NCI-H1048 (cell line): ENCODE data around the gene SOX9.

Experiments
- DNase-seq: peaks from one replicate; lab custom pipeline; 2025; lab: John Stamatoyannopoulos, UW

Gene SOX9

GRCh38 chr17:72120642-72121163, at the start of gene SOX9:
Gene SOX9 (plus strand): TSS chr17:72121020. CDS start chr17:72121392, 372 bp downstream.
- DNase-seq = peak; percentile 94

DNA sequence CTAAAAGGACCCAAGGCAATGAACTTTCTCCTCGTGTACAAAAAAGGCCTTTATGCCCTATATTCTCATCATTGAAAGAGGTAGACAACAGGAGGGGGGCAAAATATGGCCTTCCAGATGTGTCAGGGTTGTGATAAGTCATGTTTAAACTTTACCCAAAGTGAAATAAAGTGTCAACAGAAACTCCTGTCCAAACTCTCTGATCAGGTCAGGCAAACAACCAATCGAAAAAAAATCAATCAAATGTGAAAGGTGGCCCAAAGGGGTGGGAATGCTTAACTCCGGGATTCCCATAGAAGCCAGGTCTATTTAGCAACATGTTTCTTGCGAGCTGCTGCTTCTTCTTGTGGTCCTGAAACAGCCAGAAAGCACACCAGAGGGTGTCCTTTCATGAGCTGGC, 49.5 kb upstream of the SOX9 start:
- no peak for DNase-seq

- no peak for DNase-seq
Observed at GRCh38 chr17:72075995-72076677, 44.7 kb upstream of the SOX9 start.

- no peak for DNase-seq
Observed at GRCh38 chr17:72076678-72077030, 44.2 kb upstream of the SOX9 start.

GRCh38 chr17:72077326-72077960, 43.4 kb upstream of the SOX9 start:
- no peak for DNase-seq

- no peak for DNase-seq
Observed at GRCh38 chr17:72079700-72080099, 41.1 kb upstream of the SOX9 start.

DNA sequence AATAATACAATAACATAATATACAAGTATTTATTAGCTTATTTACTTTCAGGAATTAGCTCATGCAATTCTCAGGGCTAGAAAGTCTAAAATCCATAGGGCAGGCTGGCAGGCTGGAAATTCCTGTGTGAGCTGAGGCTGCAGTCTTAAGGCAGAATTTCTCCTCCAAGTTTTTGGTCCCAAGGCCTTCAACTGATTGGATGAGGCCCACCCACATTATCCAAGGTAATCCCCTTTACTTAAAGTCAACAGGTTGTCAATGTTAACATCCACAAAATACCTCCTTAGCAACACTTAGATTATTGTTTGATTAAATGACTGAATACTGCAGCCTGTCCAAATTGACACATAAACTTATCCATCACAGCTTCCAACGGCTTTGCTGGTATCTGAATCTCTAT, 32.9 kb upstream of the SOX9 start:
- DNase-seq = no peak

GRCh38 chr17:72089453-72089987, 31.3 kb upstream of the SOX9 start:
- DNase-seq = no peak

DNA sequence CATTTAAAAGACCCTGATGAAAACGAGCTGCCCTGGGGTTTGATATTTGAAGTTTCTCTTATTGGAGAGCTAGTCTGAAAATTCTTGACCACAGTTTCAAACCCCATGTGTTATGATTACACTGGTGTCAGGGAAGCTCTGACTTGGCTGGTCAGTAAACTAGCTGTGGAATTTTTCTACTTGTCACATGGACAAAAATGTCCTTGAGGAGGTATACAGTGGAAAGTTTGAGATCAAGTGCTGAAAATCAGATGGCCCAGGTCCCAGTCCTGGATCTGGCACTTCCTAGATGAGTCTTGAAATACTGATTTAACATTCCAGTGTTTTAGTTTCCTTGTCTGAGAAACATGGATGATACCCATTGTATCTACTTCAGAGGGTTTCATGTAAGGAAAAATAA, 30.7 kb upstream of the SOX9 start:
- DNase-seq = no peak

- DNase-seq = no peak
Observed at GRCh38 chr17:72092710-72093322, 28.0 kb upstream of the SOX9 start.

DNA sequence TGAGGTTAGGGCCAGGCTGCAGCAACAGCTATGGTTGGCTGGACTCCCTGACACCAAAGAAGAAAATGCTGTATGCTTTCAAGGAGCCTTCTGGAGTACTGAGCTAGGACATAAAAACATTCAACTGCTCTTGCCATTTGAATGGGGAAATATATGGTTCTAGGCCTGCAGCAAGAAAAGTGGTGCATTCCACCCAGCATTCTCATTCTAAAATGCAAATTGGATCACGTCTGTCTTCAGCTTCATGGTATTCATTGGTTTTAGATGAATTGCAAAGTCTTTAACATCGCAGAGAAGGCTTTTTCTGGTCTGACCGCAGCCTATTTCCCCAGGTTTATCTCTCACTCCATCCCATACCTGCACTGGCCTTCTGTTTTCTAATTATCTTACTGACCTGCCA, 27.1 kb upstream of the SOX9 start:
- no peak for DNase-seq

DNA sequence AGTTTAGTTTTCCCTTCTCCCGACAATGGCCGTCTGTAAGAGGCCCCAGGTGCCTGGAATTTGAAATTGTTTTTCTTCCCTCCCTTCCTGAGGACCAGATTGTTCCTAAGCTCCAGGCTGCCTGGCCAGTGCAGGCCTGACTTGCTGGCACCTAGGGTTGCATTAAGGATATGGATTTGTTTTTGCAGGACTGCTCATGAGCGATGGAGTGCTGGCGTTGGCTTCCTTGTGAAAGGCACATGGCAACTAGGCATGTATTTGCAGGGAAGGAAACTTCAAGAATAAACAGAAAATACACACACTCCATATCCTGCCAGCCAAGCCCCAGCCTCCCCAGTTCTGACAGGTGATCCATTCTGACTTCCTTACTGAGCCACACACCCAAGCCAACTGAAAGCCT, 25.5 kb upstream of the SOX9 start:
- DNase-seq = no peak

DNA sequence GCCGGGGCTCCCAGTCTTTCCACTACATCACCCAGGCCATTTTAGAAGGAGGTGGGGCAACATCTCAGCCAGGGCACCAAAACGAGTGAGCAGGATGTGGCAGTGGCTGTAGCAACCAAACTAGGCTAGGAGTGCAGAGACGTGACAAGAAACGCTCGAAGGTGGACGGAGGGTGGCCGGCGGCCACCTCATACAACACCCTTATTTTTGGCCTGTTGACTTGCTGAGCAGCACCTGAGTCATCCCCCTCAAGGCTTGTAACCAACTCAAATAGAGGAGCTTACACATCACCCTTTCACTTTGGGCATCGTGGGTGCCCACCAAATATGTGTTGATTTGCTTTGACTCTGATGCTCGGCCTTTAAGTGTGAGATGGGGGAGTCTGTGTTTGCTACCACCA, 23.7 kb upstream of the SOX9 start:
- DNase-seq = no peak

DNA sequence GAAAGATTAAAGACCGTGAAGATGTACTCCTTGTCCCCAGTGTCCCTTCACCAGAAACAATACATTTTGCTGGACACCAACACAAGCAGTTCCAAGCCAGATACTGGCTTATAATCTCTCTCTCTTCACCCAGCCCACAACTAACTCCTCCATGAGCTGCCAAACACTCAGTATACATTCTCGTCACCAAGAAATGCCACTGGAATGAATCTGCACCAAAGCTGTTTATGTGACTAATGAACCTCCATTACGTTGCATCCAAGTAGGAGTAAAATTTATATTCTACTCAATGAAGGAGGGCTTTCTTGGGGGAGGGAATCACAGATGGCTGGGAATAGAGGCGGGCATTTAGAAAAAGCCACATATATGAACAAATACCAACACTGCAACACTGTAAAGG, 20.9 kb upstream of the SOX9 start:
- no peak for DNase-seq

- no peak for DNase-seq
Observed at GRCh38 chr17:72100470-72100869, 20.4 kb upstream of the SOX9 start.

- DNase-seq = no peak
Observed at GRCh38 chr17:72101526-72101925, 19.3 kb upstream of the SOX9 start.

GRCh38 chr17:72102366-72102765, 18.5 kb upstream of the SOX9 start:
- no peak for DNase-seq

DNA sequence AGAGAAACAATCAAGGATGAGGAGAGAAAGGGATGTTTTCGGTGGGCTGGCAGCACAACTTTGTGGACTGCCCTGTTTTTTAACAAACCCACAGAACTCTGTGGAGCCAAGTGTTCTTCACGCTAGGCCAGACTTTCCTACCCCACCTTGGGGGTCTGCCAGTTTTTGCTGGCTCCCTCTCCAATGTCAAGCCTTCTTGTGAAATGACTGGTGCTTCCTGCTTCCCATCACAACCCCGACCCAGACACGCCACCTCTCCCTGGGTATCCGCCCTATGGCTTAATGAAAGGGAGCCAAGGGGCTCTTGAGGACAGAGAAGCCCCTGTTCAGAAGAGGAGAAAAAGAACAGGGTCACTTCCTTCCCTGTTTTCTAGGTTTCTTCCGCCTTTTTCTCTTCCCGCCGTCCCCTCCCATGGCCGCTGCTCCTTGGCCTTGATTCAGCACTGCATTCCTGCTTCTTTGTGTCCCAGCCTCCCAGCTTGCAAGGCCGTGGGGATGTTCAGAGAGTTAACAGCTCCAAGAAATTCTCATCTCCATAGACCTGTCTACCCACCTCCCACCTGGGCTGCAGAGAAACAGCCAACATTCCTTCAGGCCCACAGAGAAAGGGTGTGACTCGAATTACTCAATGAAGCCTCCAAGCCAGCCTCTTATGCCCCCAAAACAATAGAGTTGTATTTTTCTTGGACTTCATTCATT, 16.5 kb upstream of the SOX9 start:
- no peak for DNase-seq

DNA sequence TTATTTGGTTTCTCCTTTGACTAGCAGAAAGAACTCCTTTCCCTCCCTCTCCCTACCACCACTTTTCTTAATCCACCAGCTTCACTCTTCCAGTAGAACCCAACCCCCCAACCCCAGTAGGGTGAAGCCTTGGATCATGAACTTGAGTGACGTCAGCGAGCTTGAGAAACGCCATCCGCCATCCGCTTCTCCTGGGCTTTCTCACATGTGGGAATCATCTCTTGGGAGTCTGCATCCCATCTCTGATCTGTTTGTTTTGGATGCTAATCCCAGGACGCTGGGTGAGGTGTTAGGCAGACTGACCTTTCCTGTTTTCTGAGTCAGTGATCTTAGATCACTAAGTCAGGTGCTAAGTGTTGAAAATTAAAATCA, 16.0 kb upstream of the SOX9 start:
- DNase-seq = no peak

DNA sequence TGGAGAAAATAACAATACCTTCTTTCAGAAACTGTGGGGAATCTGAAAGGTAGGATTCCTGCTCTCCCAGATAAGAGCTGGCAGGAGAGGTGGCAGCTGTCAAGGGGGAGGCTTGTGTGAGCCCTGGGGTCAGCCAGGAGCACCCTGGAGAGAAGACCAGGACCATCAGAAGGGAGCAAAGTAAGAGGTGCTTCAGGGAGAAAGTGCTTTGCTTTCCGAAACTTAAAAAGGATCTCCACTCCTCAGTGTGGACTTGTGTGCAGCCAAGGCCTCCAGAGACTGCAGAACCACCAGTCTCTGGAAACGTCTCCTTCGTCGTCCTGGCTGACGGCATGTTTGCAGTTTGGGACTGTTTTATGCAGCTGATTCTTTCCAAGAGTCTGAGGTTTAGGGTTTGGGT, 13.7 kb upstream of the SOX9 start:
- no peak for DNase-seq

- no peak for DNase-seq
Observed at GRCh38 chr17:72110231-72110941, 10.4 kb upstream of the SOX9 start.

DNA sequence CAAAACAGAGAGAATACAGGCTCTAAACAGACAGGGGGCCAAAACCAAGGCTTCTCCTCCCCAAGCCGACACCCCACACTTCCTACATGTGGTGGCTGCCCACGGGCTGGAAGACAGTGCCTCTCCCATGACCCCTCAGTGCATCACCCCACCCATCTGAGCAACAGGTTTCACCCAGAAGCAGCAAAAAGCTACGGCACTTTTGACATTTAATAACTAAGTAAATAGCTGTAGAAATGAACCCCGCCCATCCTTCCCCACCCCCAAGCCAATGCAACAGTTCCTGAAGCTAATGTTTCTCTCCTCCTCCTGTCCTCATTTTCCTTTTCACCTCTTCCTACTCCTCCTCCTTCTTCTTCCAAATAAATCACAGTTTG, 9.9 kb upstream of the SOX9 start:
- DNase-seq = no peak
